Skeletal muscle satellite cell (primary cell): ENCODE results near the gene SPIRE1.
A peak's percentile ranks its signal among the peaks of the same experiment; 100 is the strongest.
"Not testable (repeated sequence)": the region's sequence is repeated elsewhere in the genome, so short reads cannot be mapped to it uniquely, and the experiment has no call there.

ENCODE experiments used
- H3K27me3 ChIP-seq: 2 replicates; pipeline ENCODE4 v1.7.0; 2013; ENCODE audit warnings: low read length; ENCODE audit not compliant: control insufficient read depth, insufficient read depth
- H3K36me3 ChIP-seq: 2 replicates; pipeline ENCODE4 v1.7.0; 2013; ENCODE audit warnings: mild to moderate bottlenecking, control low read depth, low read length; ENCODE audit not compliant: insufficient read depth
- H3K4me1 ChIP-seq: 2 replicates; pipeline ENCODE4 v1.7.0; 2013; ENCODE audit warnings: low read length; ENCODE audit not compliant: control insufficient read depth, insufficient read depth
- H3K4me2 ChIP-seq: 2 replicates; pipeline ENCODE4 v1.7.0; 2013; ENCODE audit warnings: mild to moderate bottlenecking, low read length
- H3K4me3 ChIP-seq: 2 replicates; pipeline ENCODE4 v1.7.0; 2013; ENCODE audit warnings: low read length
- H3K9ac ChIP-seq: 2 replicates; pipeline ENCODE4 v1.7.0; 2013; ENCODE audit warnings: mild to moderate bottlenecking, low read depth, low read length, moderate library complexity
- H3K9me3 ChIP-seq: replicated peaks from 2 replicates; pipeline ENCODE4 v1.7.0; 2013; ENCODE audit warnings: mild to moderate bottlenecking, control low read depth, low read length

Gene SPIRE1

DNA sequence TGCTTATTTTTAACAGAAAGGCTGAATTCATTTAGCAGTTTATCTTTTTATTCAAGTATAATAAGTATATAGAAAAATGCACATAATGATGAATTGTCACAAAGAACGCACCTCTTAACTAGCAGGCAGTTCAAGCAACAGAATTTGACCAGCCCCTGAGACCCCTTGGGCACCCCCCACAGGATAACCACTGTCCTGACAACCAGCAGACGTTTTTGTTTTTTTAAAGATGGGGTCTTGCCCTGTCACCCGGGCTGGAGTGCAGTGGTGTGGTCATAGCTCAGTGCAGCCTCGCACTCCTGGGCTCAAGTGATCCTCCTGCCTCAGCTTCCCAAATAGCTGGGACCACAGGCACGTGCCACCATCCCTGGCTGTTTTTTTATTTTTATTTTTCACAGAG is 236.2 kb downstream of the SPIRE1 start:
- H3K4me1 ChIP-seq: peaks cover 4% of the 10 kb centered on the region
- no peak overlapping the region for H3K4me2 ChIP-seq
- H3K9me3 ChIP-seq: peaks cover under 1% of the 10 kb centered on the region
- H3K4me3 ChIP-seq: no peak overlapping the region
- H3K36me3 ChIP-seq: peaks cover 12% of the 10 kb centered on the region
- no peaks in the 10 kb centered on the region for H3K27me3 ChIP-seq
- no peak overlapping the region for H3K9ac ChIP-seq

DNA sequence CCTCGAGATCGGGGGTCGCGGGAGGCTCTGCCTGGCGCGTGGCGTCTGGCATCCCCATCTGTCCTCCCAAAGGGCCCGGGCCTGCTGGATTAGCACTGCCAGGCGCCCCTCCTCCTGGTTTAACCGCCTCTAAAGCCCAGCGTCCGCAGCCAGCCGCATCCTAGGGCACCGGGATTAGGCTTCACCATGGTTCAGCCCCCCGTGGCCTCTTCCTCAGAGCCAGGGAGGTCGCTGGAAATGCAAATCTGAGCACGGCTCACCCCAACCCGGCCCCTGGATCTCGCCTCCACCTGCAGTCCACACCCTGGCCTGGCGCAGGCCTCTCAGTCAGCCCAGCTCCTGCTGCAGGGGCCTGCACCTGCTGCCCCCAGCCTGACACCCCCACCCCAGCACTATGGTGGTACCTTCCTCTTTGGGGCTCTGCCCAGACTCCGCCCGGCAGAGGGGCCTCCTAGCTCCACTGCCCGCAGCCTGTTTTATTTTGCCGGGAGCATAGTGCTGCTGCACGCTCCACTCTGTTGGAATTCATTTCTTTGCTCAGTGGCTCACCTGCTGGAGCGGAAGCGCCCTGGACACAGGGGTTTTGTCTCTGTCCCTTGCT is 237.0 kb downstream of the SPIRE1 start:
- Histone ChIP-seq H3K4me1 (peaks cover 8% of the 10 kb centered on the region), H3K36me3 (peaks cover 10% of the 10 kb centered on the region), H3K4me2 (peak overlapping the region; percentile 52), H3K27me3 (no peaks in the 10 kb centered on the region), H3K9ac (no peak overlapping the region), H3K4me3 (peak overlapping the region; percentile 34), H3K9me3 (no peaks in the 10 kb centered on the region)

DNA sequence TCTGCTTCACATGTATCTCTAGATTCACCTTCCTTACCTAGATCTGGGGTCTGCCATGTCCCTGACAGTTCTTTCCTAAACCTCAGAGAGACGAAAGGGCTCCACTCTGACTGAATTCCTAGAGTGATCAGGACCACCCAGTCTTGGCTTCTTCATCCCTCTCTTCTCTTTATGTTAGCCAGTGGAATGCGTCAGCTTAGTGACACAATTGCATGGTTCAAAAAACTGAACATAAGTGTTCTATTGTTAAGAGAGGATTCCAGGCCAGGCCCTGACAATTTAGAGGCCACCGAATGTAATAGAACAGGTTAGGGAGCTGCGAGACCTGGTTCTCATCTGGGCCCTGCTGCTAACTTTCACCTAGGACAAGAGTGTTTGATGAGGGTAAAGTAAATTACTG is 240.2 kb downstream of the SPIRE1 start:
- no peaks in the 10 kb centered on the region for H3K27me3 ChIP-seq
- no peak overlapping the region for H3K9ac ChIP-seq
- peaks cover 14% of the 10 kb centered on the region for H3K4me1 ChIP-seq
- H3K9me3 ChIP-seq: no peaks in the 10 kb centered on the region
- H3K36me3 ChIP-seq: no peaks in the 10 kb centered on the region
- H3K4me2 ChIP-seq: no peak overlapping the region
- H3K4me3 ChIP-seq: no peak overlapping the region

DNA sequence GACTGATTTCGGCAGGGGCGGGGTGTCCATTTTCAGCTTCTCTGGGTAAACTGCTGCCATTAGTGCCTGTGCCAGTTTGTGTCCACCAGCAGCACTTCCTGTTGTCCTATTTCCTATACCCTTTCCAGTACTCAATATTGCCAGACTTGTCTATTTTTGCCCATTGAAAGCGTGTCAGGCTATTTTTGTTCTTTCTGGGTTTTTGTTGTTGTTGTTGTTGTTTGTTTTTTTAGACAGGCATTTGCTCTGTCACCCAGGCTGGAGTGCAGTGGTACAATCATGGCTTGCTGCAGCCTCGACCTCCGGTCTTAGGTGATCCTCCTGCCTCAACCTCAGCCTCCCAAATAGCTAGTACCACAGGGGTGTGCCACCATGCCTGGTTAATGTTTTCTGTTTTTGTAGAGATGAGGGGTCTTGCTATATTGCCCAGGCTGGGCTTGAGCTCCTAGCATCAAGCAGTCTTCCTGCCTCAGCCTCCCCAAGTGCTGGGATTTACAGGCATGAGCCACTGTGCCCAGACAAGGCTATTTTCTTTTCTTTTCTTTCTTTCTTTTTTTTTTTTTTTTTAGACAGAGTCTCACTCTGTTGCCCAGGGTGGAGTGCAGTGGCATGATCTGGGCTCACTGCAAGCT is 241.7 kb downstream of the SPIRE1 start:
- H3K4me1 ChIP-seq: peaks cover 14% of the 10 kb centered on the region
- no peak overlapping the region for H3K4me3 ChIP-seq
- H3K9me3 ChIP-seq: no peaks in the 10 kb centered on the region
- no peaks in the 10 kb centered on the region for H3K36me3 ChIP-seq
- H3K4me2 ChIP-seq: peak overlapping the region; percentile 26
- H3K27me3 ChIP-seq: no peaks in the 10 kb centered on the region
- H3K9ac ChIP-seq: peak overlapping the region; percentile 42

DNA sequence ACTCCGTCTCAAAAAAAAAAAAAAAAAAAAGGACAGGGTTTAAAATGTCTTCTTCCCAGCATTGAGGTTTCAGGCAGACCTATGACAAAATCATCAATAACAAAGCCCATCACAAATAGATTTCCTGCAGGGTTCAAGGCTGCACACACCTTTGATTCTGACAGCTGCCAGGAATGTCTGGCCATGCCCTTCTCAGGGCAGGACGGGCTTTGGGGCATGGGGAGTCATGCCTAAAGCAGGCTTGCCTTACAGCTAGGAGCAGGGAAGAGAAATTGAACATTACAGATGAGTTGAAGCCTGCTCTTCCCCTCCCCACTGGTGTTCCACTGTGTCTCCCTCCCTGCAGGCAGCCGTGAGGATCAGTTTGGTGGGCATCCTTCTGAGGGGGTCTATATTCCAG is 246.5 kb downstream of the SPIRE1 start:
- no peak overlapping the region for H3K4me2 ChIP-seq
- no peak overlapping the region for H3K4me3 ChIP-seq
- H3K36me3 ChIP-seq: no peaks in the 10 kb centered on the region
- H3K4me1 ChIP-seq: peaks cover 26% of the 10 kb centered on the region
- H3K9me3 ChIP-seq: no peaks in the 10 kb centered on the region
- no peak overlapping the region for H3K9ac ChIP-seq
- H3K27me3 ChIP-seq: no peaks in the 10 kb centered on the region

DNA sequence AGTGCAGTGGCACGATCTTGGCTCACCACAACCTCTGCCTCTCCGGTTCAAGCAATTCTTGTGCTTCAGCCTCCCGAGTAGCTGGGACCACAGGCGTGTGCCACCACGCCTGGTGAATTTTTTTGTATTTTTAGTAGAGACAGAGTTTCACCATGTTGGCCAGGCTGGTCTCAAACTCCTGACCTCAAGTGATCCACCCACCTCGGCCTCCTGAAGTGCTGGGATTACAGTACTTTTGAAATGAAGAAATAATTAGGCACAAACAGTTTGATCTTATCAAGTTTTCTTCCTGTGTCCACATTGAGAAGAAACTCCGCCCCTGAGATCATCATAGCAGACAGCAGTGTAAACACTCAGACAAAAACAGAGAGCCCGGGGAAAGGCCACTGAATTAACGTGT is 247.2 kb downstream of the SPIRE1 start:
- H3K27me3 ChIP-seq, H3K36me3 ChIP-seq, H3K4me3 ChIP-seq, H3K4me2 ChIP-seq, H3K9ac ChIP-seq, H3K9me3 ChIP-seq: not testable (repeated sequence)
- peaks cover 21% of the 10 kb centered on the region for H3K4me1 ChIP-seq

DNA sequence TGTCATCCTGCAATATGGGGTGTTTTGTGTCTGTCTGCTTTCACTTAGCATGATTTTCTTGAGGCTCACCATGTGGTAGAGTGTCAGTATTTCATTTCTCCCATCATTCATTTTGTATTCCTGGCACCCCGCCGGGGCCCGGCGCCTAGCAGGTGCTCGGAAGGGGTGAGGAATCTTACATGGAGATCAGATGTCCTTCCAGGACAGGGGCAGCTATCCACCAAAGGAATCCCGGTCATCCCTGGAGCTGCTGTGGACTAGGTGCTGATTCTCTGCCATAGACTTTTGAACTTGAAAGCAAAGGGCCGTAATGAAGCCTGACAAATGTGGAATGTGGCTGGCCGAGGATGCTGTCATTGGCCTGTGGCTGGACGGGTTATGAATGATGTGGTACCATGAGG is 247.8 kb downstream of the SPIRE1 start:
- peaks cover 2% of the 10 kb centered on the region for H3K27me3 ChIP-seq
- H3K4me2 ChIP-seq: peak overlapping the region; percentile 38
- peaks cover 17% of the 10 kb centered on the region for H3K4me1 ChIP-seq
- peak overlapping the region; percentile 21 for H3K4me3 ChIP-seq
- no peaks in the 10 kb centered on the region for H3K9me3 ChIP-seq
- no peaks in the 10 kb centered on the region for H3K36me3 ChIP-seq
- no peak overlapping the region for H3K9ac ChIP-seq

DNA sequence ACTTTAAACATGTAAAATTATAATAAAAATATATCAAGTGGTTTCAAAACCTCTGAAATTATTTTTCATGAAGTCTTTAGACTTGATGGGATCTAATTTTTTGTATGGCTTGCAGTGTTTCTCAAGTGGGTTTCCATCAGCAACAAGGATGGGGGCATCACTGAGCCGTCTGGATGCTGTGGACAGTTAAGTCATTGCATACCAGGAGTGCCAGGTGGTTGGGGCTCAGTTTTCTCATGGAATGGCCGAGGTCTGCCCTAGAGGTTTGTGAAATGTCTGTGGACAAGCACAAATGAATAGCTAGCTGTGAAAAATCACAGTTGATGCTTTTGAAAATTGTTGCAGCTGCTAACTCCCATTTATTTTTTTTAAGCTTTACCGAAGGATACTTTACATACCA is 248.4 kb downstream of the SPIRE1 start:
- Histone ChIP-seq H3K4me3 (peak overlapping the region; percentile 21), H3K27me3 (peaks cover 2% of the 10 kb centered on the region), H3K36me3 (no peaks in the 10 kb centered on the region), H3K4me2 (peak overlapping the region; percentile 38), H3K9ac (no peak overlapping the region), H3K9me3 (no peaks in the 10 kb centered on the region), H3K4me1 (peaks cover 17% of the 10 kb centered on the region)

DNA sequence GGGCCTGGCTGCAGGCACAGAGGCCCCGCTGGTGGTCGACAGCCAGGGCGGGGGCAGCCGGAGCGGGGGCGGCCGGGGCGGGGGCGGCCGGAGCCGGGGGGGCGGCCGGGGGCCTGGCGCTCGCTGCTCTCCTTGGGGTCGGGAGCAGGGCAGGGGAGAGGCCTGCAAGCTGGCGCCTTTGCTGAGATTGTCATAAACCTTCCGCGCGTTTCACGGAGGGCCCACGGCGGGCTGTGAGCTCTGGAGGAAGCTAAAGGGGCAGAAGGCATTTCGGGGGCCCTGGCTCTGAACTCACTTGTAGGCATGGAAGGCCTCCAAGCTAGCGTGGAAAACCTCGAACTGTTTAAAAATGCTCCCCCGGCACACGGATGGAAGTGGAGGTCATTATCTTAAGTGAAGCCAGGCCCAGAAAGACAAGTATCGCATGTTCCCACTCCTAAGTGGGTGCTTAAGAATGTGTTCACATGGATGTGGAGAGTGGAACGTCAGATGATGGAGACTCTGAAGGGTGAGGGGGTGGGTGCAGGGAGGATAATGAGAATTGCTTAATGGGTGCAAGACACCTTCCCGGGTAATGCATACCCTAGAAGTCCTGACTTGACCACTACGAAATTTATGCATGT is 249.5 kb downstream of the SPIRE1 start:
- Histone ChIP-seq H3K4me2 (peak overlapping the region; percentile 87), H3K4me3 (peak overlapping the region; percentile 73)

DNA sequence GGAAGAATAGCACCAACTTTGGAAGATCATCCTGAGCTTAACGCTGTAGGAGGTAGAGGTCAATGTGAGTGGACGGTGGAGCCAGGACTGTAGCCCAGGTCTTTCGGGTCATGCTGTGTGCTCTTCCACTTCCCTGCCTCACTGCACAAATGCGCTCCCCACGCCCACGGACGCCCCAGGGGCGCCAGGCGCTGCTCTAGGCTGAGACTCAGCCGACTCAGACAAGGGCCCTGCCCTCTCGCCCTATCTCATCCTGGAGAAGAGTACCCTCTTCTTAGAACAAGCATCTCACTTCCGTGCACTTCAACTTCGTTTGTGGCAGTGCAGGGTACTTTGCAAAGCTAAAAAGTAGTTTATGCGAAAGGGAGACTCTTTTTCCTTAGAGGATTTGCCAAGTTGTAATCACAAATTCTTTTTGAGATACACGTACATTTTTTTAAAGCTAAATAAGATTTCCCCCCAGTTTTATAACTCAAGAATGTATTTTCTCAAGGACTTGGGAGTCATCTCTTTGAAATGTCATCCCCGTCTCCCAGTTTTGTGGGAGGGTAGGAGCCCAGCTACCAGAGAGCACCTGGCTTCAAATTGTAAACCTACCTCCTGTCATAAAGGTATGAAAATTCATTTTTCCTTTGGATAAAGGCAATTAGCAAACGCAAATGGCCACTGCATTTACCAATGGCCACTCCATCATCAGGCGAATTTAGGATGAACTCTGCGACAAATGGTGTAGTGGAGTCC is 251.4 kb downstream of the SPIRE1 start:
- no peaks in the 10 kb centered on the region for H3K36me3 ChIP-seq
- peaks cover 28% of the 10 kb centered on the region for H3K4me1 ChIP-seq
- no peak overlapping the region for H3K9ac ChIP-seq
- no peak overlapping the region for H3K4me2 ChIP-seq
- H3K27me3 ChIP-seq: peaks cover 2% of the 10 kb centered on the region
- H3K4me3 ChIP-seq: no peak overlapping the region
- no peaks in the 10 kb centered on the region for H3K9me3 ChIP-seq

More for the DNA sequence above, 249.5 kb downstream of the SPIRE1 start:
- peaks cover 2% of the 10 kb centered on the region for H3K27me3 ChIP-seq
- H3K36me3 ChIP-seq: no peaks in the 10 kb centered on the region
- peaks cover 25% of the 10 kb centered on the region for H3K4me1 ChIP-seq
- peak overlapping the region; percentile 85 for H3K9ac ChIP-seq
- no peaks in the 10 kb centered on the region for H3K9me3 ChIP-seq

DNA sequence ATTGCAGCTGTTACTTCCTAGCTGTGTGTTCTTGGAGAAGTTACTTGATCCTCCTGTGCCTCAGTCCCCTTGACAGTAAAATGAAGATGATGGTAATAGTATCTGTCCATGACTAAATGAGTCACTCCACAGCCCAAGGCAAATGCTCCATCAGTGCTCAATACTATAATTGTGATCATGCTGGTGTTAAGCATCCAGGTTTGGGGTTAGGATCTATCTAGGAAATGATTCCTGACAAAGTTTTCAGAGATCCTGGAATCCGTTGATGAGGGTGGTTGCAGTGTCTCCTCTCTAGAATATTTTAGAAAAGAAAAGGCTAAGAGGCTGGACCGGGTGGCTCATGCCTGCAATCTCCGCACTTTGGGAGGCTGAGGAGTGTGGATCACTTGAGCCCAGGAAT is 252.8 kb downstream of the SPIRE1 start:
- Histone ChIP-seq H3K4me1 (peaks cover 26% of the 10 kb centered on the region), H3K36me3 (no peaks in the 10 kb centered on the region), H3K9me3 (no peaks in the 10 kb centered on the region), H3K4me3 (no peak overlapping the region), H3K4me2 (no peak overlapping the region), H3K27me3 (peaks cover 2% of the 10 kb centered on the region), H3K9ac (no peak overlapping the region)
